Activated CD4-positive, alpha-beta T cell treated with anti-CD3 and anti-CD28 coated beads for 48 hours (primary cell): ENCODE data around the gene EFCAB13.

Source experiments
- DNase-seq: peaks from one replicate; pipeline ENCODE4 v3.0.0-alpha.2; 2020

EFCAB13 gene, protein sequence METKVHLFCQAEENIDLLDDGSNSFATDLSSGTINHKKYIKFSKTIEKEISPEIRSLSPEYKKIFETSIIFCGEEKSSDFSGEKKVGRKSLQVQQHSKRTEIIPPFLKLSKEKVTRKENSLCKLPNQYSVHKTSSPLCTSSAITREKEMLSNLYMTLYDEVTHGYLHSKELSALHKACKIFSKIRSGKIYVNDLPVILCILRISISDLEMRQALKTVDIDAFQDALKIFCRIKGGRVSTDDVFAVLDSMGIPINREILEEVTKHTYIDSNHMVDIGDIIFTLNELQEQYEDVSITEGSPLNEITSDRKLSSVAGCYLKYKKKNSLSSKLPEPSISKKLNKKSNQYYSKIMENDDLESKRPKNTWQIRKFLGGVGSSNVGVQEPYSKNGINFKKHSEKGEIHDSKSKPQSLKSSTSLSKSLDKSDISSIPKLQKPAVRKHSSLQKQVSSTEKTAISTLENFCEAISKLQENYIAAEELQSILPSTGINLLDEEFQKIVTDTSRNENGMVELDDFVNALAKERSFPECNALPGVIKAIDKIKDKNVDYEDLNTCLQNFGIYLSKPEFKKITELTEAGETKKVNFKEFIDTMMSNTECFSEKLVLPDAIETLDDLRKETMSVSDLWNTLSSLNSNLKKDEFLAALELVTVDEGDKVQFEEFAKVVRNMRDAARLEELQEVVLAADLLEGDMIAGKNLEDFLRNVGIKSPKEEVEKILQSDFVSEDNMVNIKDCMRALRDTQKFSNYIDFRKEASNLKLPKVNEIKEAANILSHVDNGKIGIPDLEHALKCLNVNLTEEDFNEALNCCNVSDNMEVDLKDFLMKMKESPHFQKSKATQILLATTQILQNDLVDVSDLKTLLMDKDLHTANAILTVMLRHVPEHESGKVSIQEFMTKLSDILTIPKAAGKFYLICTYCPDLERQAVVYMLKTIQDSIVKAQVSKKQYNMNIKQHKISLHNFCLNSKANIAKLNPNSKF

DNA sequence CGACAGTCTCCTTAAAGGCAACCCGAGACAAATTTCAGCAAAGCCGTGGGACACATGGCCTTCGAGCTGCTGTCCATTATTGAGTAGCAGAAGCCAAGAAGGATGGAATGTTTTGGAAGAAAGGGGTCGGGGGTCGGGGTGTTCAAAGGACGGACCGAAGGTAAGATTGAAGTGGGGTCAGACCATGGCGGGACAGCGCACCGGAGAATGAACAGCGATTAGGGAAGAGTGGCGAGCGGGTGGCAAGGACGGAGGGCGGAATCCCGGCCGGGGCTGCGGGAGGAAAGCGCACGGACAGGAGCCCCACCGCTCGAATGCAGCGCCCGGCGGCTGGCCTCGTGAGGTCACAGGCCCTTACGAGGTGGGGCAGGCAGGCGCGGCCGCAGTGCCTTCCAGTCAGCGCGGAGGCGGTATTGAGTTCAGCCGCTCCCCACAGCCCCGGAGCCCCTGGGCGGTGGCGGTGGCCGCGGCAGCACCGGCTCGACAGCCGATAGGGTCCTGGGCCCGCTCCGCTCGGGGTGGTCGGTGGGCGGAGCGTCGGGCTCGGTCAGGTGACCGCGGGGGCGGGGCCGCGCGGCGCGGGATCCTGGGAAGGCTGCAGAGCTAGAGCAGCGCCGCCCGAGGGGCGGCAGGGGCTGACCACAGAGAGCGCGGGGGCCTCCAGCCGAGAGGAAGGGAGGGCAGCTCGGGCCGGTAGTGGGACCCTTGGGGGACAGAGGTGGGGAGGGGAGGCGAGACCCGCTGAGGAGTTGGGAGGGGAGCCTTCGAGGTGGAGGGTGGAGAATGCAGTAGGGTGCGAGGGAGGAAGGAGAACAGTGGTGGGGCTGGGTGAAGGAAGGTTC lies at the start of gene EFCAB13:
TSS of gene EFCAB13 (plus strand) at position 574 of the 842 bp plus-strand sequence. CDS start 4,399 bp downstream, outside the sequence.
- DNase-seq, result peak; percentile 80

DNA sequence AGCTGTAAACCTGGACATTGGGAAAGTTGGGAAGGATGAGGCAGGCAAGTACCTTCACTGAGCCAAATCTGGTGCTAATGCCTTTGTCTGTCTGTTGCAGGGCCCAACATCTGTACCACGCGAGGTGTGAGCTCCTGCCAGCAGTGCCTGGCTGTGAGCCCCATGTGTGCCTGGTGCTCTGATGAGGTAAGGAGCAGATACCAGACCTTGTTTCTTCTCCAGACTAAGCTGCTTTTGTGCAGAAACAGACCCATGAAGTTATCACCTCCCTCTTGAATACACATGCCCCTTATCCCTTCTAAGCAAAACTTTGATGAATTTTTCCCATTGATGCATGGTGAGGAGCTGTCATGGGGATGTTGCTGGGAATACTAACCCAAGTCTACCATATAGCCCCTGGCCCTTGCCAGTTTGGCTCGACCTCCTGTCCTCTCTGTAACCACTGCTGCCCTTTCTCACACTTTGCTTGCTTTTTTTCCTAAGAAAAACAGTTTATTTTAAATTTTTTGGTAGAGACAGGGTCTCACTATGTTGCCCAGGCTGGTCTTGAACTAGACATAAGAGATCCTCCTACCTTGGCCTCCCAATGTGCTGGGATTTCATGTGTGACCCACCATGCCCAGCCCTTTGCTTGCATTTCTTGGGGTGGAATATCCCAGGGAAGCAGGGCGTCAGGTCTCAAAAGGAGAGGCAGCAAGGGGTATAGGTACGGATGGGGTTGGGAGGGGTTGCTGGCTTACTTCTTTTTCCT lies 49.3 kb upstream of the EFCAB13 start:
- DNase-seq, result no peak

DNA sequence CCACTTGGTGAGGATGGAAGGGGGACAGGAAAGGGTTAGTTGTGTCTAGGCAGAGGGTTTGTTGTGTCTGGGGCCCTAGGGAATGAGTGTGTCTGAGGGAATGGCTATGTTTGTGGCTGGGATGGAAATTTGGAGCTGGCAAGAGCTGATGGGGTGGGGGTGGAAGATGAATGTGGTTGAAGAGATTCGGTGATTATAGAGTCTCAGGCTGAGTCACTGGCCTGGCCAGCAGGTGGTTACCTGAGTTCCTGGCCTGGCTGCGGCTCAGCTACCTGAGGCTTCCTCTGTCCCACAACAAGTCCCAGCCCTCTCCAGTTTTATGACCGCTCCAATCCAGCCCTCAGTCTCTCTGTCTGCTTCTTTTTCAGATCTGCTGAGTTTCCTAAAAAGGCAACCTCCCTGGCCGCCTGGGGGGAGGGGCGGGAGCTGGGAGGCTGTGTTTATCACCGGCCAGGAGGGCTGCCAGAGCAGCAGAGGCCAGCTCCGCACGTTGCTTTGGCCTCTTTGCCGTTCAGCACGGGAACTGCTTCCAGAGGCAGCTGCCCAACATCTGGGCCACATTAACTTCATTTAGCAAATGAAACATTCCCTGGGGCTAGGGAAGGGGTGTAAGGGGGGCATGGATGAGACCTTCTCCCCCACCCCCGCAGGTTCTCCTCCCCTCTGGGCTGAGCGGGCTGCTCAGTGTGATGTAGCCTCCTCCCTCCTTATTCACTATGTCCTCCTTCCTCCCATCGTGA lies 48.3 kb upstream of the EFCAB13 start:
- no peak for DNase-seq

DNA sequence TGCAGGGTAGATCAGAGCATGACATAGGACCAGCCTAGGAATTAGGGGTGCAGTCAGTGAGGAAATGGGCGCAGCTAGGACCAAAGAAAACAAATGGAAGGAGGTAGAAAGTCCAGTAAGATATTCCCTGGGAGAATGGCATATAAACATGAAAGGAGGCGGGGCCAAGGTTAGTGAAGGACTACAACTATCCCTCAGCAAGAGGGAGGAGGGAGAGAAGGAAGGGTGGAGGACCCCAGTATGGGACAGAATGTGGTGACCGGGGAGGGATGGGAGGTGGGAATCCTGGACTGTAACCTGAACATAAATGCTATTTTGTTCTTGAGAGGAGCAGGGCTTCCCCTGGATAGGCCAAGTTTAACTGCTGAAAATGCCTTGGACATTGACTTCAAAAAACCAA lies 47.3 kb upstream of the EFCAB13 start:
- no peak for DNase-seq

- no peak for DNase-seq
Measured at GRCh38 chr17:47276868-47277267, 46.9 kb upstream of the EFCAB13 start.

DNA sequence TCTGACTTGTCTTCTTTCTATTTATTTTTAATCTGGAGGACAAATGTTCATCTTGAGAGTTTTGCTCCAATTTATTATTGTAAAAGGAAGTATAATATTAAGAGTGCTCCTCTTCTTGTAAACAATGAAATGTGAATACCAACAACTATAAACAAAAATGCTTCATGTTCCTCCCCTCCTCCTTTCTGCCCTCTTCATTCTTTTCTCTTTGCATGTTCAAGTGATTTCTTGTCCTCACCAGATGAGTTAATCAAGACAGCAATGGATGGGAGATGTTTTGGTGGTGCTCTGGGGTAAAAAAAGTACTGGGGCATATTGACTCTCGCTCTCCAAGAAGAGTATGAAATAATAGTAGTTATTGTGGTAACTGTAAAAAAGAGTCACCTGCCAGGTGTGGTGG lies 45.8 kb upstream of the EFCAB13 start:
- DNase-seq, result no peak

GRCh38 chr17:47278561-47278960 lies 45.2 kb upstream of the EFCAB13 start:
- DNase-seq, result no peak

DNA sequence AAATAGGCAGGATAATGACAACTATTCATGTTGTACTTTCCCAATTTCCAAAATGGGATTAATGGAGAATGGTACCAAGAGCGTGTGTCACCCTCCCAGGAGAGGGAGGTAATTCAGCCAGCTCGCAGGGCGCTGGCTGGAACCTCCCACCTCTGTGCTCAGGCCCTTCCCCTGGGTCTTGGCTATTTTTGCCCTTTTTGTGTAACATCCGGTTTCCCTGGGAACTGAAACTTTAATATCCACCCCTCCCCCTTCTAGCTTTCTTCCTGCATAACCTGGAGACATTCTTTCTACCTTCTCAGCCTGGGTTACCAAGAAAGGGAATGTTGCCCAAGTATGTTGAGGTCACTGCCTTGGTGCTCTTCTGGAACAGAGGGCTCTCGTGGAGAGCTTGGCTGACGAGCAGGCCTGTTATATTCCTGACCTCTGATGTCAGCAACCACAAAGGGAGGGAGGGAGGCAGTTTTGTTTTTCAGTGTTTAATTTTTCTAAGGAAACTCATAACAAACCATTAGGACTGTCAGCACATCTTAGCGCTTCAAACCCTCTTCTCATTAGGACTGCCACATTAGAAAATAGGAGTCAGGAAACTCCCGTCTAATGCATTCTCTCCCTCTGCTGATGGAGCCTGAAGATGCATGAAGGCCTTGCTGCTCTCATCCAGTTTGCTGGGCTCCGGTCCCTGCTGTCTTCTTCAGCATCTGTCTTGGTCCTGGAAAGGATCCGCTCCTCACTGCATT lies 44.5 kb upstream of the EFCAB13 start:
- no peak for DNase-seq

DNA sequence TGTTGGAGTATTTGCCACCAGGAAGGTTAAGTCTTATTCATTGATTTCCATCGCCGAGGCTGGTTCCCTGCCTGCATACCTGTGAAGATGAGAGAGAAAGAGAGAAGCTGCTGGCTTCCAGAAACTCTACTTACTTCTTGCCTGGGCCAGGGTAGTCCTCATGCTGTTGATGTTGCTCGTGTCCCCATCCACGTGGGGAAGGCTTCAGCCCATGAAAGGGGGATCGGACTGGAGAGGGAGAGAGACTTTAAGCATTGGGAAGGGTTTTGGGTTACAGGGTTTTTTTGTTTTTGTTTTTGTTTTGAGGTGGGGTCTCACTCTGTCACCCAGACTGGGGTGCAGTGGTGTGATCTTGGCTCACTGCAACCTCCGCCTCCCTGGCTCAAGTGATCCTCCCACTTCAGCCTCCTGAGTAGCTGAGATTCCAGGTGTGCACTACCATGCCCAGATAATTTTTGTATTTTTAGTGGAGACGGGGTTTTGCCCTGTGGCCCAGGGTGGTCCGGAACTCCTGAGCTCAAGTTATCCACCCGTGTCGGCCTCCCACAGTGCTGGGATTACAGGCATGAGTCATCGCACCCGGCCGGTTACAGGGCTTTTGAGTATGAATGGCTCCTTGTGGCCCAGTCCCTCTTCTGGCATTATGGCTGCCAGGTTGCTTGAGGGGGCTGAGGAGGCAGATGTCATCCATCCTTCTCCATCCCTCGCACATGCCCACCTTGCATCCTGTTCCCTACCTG lies 43.5 kb upstream of the EFCAB13 start:
- DNase-seq, result no peak

DNA sequence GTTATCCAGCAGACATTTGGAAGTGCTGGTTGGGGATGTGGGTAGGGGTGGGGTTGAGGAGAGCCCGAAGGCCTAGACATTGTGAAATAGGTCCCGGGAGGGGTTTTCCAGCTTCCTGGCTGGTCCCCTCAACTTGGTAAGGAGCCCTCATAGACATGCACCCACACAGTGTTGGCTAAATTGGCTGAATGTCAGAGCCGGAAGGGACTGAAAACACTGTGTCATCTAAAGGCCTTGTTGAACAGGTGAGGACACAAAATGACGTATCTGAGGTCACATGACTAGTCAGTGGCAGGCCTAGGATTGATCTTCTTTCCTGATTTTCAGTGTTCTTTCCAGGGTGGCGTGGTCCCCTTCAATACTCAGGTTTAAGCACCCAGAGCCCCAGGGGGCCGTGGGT lies 42.5 kb upstream of the EFCAB13 start:
- no peak for DNase-seq

DNA sequence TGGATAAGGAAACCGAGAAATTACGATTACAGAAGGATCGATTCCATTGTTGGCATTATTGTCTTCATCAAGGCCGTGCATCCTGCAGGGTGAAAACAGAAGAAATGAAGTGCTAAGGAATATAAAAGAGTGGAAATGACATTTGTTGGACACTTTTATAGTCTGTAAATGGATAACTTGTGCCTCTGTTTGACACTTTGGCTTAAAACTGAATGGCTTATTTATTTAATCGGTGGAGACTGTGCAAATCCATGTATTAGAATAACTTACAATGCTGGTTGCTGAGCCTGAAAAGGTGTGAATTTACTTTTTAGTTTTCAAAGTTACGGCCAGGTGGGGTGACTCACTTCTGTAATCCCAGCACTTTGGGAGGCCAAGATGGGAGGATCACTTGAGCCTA lies 38.8 kb upstream of the EFCAB13 start:
- no peak for DNase-seq

DNA sequence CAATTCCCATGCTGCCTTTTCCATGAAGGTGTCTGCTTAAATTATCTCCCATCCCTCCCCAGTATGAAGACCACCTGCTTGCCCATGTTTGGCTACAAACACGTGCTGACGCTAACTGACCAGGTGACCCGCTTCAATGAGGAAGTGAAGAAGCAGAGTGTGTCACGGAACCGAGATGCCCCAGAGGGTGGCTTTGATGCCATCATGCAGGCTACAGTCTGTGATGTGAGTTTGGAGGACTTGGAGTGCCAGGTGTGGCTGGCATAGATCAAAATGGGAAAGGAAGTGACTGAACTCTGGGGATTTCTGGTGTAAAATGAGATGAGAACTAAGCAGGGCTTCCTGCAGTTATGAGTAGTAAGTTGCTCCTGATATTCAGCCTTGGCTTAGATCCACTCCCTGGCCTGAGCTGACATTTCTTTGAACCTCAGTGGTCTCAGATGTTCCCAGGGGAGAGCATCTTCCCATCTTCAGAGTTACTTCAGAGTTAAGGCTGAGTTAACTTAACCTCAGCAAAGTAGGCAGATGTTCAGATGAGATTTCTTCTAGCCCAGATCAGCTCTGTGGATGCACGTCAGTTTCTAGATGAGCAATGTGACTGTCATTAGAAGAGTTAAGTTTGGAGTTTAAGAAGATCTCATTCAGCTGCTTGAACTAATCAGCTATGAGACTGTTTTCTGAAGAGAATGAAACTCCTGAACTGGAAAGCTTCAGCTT lies 37.4 kb upstream of the EFCAB13 start:
- DNase-seq, result no peak

DNA sequence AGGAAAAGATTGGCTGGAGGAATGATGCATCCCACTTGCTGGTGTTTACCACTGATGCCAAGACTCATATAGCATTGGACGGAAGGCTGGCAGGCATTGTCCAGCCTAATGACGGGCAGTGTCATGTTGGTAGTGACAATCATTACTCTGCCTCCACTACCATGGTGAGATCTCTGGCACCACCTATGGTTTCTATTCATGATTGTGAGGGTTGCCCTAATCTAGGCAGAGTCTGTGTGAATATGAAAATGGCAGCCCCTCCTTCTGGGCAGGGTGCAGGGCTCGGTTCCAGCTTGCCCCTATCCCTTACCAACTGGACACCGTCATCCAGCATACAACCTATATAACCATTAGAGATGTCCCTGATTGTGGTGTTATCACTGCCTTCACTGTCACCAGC lies 36.7 kb upstream of the EFCAB13 start:
- no peak for DNase-seq

GRCh38 chr17:47287639-47288038 lies 36.1 kb upstream of the EFCAB13 start:
- DNase-seq, result no peak

DNA sequence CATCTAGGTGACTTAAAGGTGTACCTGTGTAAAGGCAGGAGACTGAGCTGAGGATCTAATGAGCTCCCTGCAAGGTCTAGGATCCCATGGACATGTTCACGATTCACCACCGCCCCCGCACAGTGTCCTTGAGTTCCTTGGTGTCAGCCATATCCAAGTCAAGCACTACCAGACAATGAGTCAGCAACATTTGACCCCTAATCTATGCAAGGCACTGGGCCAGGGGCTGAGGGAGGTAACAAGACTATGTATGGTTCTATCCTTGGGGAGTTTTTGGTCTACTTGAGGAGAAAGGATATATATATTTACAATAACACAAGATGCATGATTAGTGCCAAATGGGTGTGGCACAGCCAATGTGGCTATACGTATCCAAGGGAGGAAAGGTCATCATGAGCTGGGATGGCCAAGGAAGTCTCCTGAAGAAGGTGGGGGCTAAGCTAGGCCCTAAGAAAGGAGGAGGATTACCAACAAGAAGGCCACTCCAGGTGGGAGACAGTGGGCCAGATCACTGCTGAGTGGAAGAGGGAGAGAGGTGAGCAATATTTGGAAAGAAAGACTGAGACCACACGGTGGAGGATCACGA lies 35.1 kb upstream of the EFCAB13 start:
- DNase-seq, result no peak

DNA sequence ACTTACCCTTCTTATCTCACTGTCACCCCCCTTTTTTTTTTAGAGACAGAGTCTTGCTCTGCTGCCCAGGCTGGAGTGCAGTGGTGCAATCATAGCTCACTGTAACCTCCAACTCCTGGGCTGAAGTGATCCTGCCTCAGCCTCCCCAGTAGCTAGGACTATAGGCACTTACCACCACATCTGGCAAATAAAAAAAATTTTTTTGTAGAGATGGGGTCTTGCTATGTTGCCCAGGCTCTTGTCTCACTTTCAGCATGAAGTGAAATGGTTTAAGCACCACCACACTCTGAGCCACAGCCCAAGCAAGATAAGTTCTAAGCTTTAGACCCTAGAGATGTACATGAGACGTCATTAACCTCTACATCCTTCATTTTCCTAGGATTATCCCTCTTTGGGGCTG lies 34.5 kb upstream of the EFCAB13 start:
- DNase-seq, result no peak

DNA sequence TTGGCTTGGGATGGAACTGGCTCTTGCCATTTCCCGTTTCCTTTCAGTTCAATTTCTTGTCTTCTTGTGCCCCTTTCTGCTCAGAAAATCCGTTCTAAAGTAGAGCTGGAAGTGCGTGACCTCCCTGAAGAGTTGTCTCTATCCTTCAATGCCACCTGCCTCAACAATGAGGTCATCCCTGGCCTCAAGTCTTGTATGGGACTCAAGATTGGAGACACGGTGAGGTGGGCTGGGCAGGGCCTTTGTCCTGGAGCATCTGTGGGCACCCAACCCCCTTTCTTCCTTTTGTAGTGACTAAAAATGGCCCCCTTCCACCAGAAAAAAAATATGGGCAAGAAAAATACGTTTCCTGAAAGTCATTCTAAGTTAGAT lies 32.9 kb upstream of the EFCAB13 start:
- DNase-seq, result no peak

- DNase-seq, result no peak
Measured at GRCh38 chr17:47291242-47291873, 32.4 kb upstream of the EFCAB13 start.
